K562 treated with DMSO at 1 percent for 12 hours (cell line): Measurements from ENCODE around the gene SCO2. TPM values are rescaled to one million over a fixed set of nuclear protein-coding genes. Genes with fewer than 3 reads are reported as not detected.

Source experiments
- total RNA-seq: library from RNA; unstranded; fragments of 300-600 nt; gene quantifications from 2 replicates; pipeline ENCODE4 v1.2.3, GENCODE V29; 2022; ENCODE audit not compliant: insufficient read depth

The SCO2 gene, protein sequence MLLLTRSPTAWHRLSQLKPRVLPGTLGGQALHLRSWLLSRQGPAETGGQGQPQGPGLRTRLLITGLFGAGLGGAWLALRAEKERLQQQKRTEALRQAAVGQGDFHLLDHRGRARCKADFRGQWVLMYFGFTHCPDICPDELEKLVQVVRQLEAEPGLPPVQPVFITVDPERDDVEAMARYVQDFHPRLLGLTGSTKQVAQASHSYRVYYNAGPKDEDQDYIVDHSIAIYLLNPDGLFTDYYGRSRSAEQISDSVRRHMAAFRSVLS
- total RNA-seq = 1.5 and 4.1 TPM in 2 replicates

DNA sequence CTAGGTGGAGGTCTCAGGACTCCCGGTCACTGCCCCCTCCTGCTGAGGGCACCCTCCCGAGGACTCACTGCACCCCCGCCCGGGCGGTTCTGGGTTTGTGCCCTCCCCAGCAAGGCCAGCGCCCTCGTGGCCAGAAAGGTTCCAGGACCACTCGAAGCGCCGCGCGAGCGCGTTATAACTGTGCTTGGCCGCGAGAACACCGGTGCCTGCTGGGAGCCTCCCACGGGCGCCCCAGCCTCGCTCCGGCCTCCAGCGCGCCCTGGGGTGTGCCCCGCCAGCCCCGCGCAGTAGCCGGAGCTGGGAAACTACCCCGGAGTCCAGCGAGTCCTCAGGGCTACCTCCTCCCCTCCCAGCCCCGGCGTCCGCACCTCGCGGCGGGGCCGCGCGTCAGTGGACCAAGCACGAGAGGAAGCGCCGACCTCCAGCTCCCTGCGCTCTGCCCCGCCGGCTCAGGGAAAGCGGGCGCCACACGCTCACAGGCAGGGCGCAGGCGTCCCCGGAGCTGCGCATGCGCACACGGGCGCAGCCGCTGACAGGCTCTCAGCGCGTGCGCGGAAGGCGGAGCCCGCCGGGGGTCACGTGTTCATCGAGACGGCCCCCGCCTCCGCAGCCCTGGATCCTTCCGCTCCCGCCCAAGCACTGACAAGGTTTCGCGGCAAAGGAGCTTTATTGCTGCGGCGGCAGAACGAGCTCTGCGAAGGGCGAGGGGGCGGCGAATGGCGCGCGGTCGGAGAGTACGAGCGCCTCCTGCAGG, at the start of gene SCO2:
TSS of gene SCO2 (minus strand) at position 495 of the 754 bp plus-strand sequence. CDS start 1,187 bp downstream, outside the sequence.

DNA sequence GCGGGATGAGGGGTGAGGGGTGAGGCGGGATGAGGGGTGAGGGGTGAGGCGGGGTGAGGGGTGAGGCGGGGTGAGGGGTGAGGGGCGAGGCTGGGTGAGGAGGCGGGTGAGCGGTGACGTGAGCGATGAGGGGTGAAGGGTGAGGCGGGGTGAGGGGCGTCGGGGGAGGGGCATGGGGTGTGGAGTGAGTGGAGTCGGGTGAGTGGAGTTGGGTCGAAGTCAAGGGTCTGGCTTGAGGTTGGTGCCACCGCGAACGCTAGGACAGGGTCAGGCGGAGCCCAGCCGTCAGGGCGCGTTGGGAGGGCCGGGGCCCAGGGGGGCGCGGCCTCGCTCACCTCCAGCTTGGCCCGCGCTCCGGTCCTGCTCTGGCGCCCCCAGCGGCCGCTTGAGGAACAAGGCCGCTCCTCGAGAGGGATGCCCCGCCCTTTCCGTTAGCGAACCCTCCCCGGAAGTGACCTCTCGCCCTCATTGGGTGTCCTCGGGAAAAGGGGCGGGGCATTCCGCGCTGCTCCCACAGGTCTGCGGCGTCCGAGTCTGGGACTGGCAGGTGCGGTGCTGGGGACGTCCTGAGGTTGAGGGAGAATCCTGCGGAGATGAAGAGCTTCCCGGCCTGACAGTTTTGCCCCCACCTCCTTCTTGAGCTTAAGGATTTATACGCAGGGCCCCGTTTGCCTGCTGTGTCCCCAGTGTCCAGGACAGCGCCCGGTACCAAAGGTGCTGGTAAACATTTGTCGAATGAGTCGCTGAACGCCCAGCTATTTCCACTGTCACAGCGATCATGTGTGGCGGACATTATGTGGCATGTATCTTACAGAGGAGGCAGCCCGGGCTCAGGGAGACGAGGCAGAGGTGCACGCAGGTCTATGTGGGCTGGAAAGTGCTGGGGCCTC, 37.4 kb upstream of the SCO2 start, which contains the start of gene SYCE3:
TSS of gene SYCE3 (minus strand) at position 397 of the 890 bp plus-strand sequence. CDS start 6,514 bp downstream, outside the sequence.

DNA sequence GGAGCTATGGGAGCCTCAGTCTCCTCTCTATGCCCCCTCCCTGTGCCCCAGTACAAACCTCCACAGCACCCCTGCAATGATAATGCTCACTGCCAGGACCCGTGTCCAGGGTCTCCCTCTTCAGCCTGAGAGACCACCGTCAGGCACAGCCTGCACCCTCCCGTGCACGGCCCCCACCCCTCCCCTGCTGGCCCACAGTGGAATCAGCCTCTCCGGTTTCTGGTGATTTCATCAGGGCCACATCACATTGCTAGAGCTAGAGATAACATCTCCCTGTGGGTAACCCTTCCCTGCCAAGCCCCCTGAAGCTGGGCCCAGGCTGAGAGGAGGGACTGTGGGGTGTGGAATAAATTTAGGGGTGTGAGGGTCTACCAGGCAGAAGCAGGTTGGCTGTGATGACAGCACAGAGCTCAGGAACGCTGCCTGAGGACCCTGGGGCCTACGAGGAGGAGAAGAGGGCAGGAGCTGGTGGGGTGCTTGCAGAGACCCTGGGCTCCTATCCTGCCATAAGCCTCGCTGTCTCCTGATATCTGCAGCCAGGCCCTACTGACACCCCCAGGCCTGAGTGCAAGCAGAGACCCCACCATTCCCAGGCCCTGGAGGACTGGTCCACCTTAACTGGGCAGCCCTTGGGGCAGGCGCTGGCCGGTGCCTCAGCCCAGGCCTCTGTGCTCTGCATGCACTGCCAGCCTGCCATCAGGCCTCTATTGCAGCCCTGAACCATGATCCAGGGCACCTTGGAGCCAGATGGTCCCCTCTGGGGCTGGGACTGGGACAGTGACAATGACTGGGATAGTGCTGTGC, 20.3 kb upstream of the SCO2 start, which contains the start of gene KLHDC7B:
TSS of gene KLHDC7B (plus strand) at position 378 of the 804 bp plus-strand sequence. CDS start at position 723, 345 bp downstream.

DNA sequence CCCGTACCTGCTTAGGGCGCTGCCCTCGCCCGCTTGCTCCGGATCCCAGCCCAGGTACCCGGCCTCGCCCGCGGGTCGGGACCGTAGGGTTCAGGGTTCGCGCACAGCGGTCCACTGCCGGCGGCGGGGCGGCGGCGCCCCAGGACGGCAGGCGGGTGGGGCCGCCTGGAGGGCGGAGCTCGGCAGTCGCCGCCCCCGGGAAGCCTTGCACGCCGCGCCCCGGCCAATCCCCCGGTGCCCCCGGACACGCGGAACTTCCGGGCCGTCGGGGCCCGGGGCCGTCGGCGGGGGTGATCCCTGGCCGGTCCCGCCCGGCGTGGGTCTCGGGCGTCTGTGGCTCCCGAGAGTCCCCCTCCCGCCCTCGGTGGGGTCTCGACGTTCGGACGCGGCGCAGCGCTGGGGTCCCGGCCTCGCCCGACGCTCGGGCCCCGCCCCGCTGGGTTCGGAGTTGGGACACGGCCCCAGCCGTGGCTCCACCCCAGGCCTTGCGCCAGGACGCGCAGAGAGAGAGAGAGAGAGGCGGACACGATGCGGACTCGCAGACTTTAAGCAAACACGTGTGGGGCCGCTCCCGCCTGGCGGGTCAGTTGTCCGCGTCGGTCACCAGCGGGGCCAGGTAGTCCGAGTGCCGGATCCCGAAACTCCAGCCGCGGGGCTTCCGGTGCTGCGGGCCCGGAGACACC, 4.6 kb upstream of the SCO2 start, which contains the start of gene TYMP:
TSS of gene TYMP (minus strand) at position 116 of the 683 bp plus-strand sequence. CDS start 303 bp downstream, outside the sequence.

DNA sequence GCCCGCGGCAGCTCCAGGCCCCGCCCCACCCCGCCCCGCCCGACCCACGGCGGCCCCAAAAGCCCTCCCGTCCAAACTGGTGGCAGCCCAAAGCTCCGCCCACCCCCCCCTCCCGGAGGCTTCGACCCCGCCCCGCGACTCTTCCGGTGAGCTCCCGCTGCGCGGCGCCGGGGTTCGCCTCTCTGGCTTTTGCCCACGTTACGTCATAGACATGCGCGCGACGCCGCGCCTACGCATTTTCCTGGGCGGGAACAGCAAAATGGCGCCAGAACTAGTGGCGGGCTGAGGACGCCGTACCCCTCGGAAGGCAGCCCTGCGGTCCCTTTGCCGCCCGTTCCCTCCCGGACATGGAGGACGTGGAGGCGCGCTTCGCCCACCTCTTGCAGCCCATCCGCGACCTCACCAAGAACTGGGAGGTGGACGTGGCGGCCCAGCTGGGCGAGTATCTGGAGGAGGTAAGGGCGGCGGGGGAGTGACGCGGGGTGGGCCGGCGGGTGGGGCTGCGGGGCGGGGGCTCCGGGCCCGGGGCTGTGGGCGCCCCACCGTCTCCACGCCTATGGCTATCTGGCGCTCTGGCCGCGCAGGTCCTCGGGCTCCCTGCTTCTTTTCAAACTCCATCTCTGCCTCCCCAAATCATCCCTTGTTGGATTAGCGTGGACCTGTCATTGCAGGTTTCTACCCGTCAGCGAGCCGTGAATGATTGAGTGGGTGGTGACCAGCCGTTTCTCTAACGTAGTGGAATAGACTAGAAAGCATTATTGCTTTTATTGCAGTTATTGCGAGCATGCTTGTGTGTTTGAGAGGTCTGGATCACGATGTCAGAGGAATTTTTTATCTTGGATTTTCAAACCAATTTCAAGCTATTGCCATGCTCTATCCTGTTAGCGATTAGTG, 17.2 kb downstream of the SCO2 start, which contains the start of gene NCAPH2:
TSS of gene NCAPH2 (plus strand) at position 234 of the 894 bp plus-strand sequence. CDS start at position 348, 114 bp downstream.

DNA sequence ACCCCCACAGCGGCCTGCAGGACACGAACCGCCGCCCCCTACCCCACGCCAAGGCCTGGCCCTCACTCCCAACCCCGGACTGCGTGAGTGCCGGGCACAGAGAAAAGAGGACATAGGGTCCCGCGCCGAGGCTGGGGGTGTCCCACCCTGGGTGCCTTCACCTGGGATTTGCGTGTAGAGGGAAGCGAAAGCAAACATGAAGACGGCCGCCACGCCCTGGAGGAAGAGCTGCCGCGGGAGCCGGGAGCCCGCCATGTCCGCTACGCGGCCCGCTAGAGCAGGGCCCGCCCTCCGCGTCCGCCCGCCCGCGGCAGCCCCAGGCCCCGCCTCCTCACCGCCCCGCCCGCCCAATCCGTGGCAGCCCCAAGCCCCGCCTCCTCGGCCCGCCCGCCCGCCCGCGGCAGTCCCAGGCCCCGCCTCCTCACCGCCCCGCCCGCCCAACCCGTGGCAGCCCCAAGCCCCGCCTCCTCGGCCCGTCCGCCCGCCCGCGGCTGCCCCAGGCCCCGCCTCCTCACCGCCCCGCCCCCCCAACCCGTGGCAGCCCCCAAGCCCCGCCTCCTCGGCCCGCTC, 17.9 kb downstream of the SCO2 start, which contains the start of gene LMF2:
TSS of gene LMF2 (minus strand) at position 282 of the 570 bp plus-strand sequence. CDS start at position 255, 27 bp downstream.

DNA sequence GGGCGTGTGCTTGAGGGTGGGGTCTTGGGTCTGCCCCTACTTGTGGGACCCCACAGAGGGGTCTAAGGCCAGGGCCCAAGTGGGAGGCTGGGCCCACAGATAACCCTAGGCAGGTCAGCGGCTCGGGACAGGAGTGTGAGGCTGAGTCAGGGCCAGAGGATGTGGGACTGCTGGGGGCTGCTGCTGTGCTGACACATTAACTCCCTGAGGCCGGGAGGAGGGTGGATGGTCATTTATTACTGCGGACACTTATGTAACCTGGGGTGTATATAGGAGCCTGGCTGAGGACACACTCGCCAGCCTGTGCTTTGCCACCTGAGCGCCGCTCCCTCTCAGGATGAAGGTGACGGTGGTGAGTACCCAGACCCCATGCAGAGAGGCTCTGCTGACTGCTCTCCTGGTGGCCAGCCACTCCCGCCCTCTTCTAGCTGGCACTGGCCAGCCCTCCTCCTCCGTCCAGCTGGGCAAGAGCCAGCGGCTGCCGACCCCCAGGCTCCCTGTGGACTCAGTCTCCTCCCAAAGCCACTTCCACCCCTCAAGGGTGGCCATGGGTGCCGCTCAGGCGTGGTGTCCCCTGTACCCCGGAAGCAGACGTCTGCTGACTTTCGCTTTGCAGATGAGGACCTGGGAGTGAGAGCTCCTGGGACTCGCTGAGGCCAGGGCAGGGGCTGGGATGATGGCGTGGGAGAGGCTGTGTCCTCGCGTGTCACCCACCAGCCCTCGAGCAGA, 38.7 kb downstream of the SCO2 start, which contains the start of gene MIOX:
TSS of gene MIOX (plus strand) at position 299 of the 729 bp plus-strand sequence. CDS start at position 338, 39 bp downstream.

DNA sequence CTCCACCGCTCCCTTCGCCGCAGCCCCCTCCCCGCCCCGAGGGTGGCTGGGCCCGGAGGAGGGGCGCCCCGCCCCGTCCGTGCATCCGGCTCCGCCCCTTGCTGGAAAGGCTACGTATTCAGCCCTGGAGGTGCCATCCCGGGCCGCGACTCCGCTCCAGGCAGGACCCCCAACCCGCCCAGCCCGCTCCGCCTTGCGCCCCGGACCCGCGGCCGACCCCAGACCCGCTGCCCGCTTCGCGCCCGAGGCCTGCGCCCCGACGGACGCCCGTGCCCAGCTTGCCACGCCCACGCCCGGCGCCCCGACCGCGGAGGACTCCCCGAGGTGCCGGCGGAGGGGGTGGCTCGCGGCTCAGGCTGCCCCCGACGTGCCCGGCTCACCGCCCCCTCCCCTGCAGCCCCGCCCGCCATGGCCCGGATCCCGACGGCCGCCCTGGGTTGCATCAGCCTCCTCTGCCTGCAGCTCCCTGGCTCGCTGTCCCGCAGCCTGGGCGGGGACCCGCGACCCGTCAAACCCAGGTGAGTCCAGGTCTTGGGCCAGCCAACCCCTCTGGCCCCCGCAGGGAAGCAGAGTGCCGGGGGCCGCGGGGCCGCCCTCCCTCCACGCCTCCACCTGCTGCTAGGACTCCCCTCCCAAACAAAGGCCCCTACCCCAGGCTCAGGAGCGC, 43.8 kb downstream of the SCO2 start, which contains the start of gene ADM2:
TSS of gene ADM2 (plus strand) at position 104 of the 667 bp plus-strand sequence. CDS start at position 409, 305 bp downstream.

DNA sequence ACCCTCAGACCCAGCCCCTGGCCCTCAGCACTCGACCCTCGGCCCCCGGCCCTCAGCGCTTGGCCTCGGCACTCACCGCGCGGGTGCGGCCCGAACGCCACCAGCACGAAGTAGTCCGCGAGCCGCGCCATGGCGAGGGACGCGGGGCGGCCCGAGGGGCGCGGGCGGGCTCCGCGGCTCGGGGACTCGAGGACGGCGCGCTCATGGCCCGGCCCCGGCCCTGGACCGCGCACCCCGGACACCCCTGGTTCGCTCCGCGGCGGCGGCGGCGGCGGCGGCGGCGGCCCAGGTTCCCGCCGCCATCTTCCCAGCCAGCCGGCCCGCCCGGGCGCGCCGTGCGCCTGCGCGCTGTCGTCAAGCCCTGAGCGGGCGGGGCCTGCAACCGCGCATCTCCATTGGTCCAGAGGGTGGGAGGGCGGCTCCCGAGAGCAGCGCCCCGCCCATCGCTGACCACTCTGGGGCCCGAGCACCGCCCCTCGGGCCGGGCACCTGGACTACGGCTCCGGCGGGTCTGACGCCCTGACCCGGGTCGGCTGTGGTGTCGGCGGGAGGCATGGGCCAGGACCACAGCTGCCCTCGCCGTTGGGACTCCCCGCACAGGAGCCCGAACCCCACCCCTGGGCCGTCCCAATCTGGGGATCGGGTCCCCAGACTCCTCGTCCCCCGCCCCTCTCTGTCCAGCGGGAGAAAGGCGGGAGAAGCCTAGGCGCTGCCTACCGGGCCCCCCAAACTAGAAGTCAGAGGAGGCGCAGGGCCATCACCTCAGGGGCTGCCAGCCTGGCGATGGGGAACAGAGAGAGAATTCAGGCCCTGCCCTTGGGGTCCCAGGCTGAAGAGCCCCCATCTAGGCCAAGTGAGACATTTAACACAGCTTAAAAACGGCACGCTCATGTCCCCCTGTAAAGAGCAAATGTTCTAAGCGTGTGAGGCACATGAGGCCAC, 50.4 kb downstream of the SCO2 start, which contains the start of gene SBF1:
TSS of gene SBF1 (minus strand) at position 326 of the 942 bp plus-strand sequence. CDS start at position 131, 195 bp downstream.

Other genes with a start within 250 kb of the SCO2 start
- 18.4 and 33.9 TPM in 2 replicates for gene PLXNB2, start 218.0 kb downstream of the SCO2 start, total RNA-seq
- gene DENND6B, start 198.6 kb downstream of the SCO2 start, total RNA-seq = 1.6 and 2.8 TPM in 2 replicates
- 41.2 and 53.8 TPM in 2 replicates for gene PPP6R2, start 182.3 kb downstream of the SCO2 start, total RNA-seq
- gene SBF1, start 50.6 kb downstream of the SCO2 start, total RNA-seq = 39.8 and 53.2 TPM in 2 replicates
- 5.9 and 9.7 TPM in 2 replicates for gene ADM2, start 44.1 kb downstream of the SCO2 start, total RNA-seq
- gene MIOX, start 38.7 kb downstream of the SCO2 start, total RNA-seq = not detected in 2 replicates
- gene LMF2, start 17.9 kb downstream of the SCO2 start, total RNA-seq = 47.0 and 59.2 TPM in 2 replicates
- 73.6 and 85.3 TPM in 2 replicates for gene NCAPH2, start 17.4 kb downstream of the SCO2 start, total RNA-seq
- 1.9 and 8.0 TPM in 2 replicates for gene TYMP, start 4.4 kb upstream of the SCO2 start, total RNA-seq
- gene KLHDC7B, start 20.3 kb upstream of the SCO2 start, total RNA-seq = 7.0 and 9.5 TPM in 2 replicates
- gene SYCE3, start 37.3 kb upstream of the SCO2 start, total RNA-seq = not detected in 2 replicates
- 4.1 and 13.6 TPM in 2 replicates for gene CPT1B, start 52.8 kb upstream of the SCO2 start, total RNA-seq
- 9.6 and 19.1 TPM in 2 replicates for gene CHKB, start 57.3 kb upstream of the SCO2 start, total RNA-seq
- gene MAPK8IP2, start 75.2 kb upstream of the SCO2 start, total RNA-seq = 0.35 and 0.79 TPM in 2 replicates
- 14.6 and 20.1 TPM in 2 replicates for gene ARSA, start 102.6 kb upstream of the SCO2 start, total RNA-seq
- not detected in 2 replicates for gene SHANK3, start 147.2 kb upstream of the SCO2 start, total RNA-seq
- not detected in 2 replicates for gene ACR, start 212.6 kb upstream of the SCO2 start, total RNA-seq